Measurements from ENCODE around the gene SREBF2.

The SREBF2 gene

GRCh38 chr22:41818596-41818995 is 14.3 kb upstream of the SREBF2 start:
- ChIA-PET CTCF (interaction anchor here (1.2 kb wide), 1 partner anchor 122 kb away, joined by 3 read pairs; no protein-coding TSS in a partner anchor), POLR2A (ENCODE audit: low non-redundant PET) (no interaction called here)
- TF ChIP-seq, protein P1, sequence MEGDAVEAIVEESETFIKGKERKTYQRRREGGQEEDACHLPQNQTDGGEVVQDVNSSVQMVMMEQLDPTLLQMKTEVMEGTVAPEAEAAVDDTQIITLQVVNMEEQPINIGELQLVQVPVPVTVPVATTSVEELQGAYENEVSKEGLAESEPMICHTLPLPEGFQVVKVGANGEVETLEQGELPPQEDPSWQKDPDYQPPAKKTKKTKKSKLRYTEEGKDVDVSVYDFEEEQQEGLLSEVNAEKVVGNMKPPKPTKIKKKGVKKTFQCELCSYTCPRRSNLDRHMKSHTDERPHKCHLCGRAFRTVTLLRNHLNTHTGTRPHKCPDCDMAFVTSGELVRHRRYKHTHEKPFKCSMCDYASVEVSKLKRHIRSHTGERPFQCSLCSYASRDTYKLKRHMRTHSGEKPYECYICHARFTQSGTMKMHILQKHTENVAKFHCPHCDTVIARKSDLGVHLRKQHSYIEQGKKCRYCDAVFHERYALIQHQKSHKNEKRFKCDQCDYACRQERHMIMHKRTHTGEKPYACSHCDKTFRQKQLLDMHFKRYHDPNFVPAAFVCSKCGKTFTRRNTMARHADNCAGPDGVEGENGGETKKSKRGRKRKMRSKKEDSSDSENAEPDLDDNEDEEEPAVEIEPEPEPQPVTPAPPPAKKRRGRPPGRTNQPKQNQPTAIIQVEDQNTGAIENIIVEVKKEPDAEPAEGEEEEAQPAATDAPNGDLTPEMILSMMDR (conservative IDR thresholded peaks at IDR 0.05; ENCODE audit: low read depth), result no peak
- H3K27ac ChIP-seq, result no peak overlapping the region
- no peak for DNase-seq (ENCODE audit: low spot score)

- DNase-seq (ENCODE audit: low spot score), result no peak
- CTCF ChIA-PET, result interaction anchor here (1.2 kb wide), 1 partner anchor 122 kb away, joined by 3 read pairs; no protein-coding TSS in a partner anchor
- TF ChIP-seq, protein P1 (conservative IDR thresholded peaks at IDR 0.05; ENCODE audit: low read depth), result no peak
- H3K27ac ChIP-seq, result no peak overlapping the region
- POLR2A ChIA-PET (ENCODE audit: low non-redundant PET), result no interaction called here
Measured at GRCh38 chr22:41819257-41819656, 13.6 kb upstream of the SREBF2 start.

GRCh38 chr22:41820447-41820846 is 12.5 kb upstream of the SREBF2 start:
- no peak for DNase-seq (ENCODE audit: low spot score)
- CTCF ChIA-PET, result no interaction called here
- no peak overlapping the region for H3K27ac ChIP-seq
- POLR2A ChIA-PET (ENCODE audit: low non-redundant PET), result no interaction called here
- TF ChIP-seq, protein P1 (conservative IDR thresholded peaks at IDR 0.05; ENCODE audit: low read depth), result no peak

- ChIA-PET POLR2A (ENCODE audit: low non-redundant PET) (no interaction called here), CTCF (interaction anchor here (0.6 kb wide), 1 partner anchor 38 kb away, joined by 6 read pairs; no protein-coding TSS in a partner anchor)
- DNase-seq (ENCODE audit: low spot score), result no peak
- TF ChIP-seq, protein P1 (conservative IDR thresholded peaks at IDR 0.05; ENCODE audit: low read depth), result no peak
- H3K27ac ChIP-seq, result peak overlapping the region; percentile 41
Measured at GRCh38 chr22:41821471-41822316, 11.2 kb upstream of the SREBF2 start.

DNA sequence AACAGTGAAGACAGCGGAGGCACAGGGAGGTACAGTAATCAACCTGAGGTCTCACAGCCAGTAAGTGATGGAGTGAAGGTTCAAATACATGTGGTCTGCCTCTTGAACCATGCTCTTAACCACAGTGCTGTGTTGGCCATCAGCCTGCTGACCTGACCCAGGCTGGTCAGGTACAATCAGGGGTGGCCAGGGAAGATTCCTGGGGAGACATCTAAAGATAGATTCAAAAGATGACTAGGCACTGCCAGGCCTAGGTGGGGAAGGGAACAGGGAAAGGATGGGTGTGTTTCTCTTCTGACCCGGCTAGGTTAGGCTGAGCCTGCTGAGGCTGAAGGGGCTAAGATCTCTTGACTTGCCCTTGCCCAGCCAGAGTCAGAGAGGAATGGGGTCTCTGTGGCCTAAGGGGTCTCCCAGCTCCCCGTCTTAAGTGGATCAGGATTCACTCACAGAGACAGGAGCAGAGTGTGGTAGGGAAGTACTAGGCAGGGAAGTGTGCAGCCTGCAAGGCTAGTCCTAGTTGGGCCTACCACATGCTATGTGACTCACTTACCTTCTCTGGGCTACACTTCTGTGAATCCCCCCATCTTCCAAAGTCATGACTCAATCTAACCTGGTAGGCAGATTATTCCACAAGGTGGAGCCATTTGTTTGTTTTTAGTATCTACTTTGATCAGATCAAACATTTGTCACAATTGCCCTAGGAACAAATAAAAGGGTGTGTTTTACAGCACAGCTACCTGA is 10.4 kb upstream of the SREBF2 start:
- POLR2A ChIA-PET (ENCODE audit: low non-redundant PET), result interaction anchor here (0.7 kb wide), 1 partner anchor 22 kb away, joined by 6 read pairs; no protein-coding TSS in a partner anchor
- CTCF ChIA-PET, result interaction anchor here (0.6 to 0.9 kb wide), 3 partner anchors 37 to 71 kb away, joined by 3 to 6 read pairs (median 3); no protein-coding TSS in a partner anchor
- H3K27ac ChIP-seq, result peak overlapping the region; percentile 41
- DNase-seq (ENCODE audit: low spot score), result peak; percentile 64
- TF ChIP-seq, protein P1 (conservative IDR thresholded peaks at IDR 0.05; ENCODE audit: low read depth), result peak; percentile 45

DNA sequence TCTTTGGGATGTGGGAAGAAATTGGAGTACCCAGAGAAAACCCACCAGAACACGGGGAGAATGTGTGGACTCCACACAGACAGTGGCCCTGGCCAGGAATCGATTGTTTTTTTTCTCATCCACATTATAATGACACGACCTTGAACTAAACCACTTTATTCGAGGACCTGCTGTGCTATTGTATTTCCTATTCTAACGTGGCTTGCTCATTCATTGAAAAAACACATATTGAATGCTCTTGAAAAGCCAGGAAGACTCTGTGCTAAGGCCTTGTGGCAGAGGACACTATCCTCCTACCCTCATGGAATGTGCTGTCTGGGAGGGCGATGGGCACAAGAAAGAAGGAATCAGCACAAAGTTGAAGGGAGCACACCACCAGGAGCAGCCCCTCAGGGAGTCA is 9.1 kb upstream of the SREBF2 start:
- ChIA-PET CTCF (no interaction called here), POLR2A (ENCODE audit: low non-redundant PET) (no interaction called here)
- peak overlapping the region; percentile 40 for H3K27ac ChIP-seq
- no peak for DNase-seq (ENCODE audit: low spot score)
- TF ChIP-seq, protein P1 (conservative IDR thresholded peaks at IDR 0.05; ENCODE audit: low read depth), result no peak

Measured in RWPE1 (cell line).